Gastrocnemius medialis (tissue), 4 donors: ENCODE measurements around the gene TNFAIP3.

Source experiments
- POLR2A ChIP-seq, 2 donors: fragments of 450-650 bp; IDR thresholded peaks; one replicate each; pipeline ENCODE4 v1.6.1; 2017; ENCODE audit warnings: antibody characterized with exemption in 2 of 2, mild to moderate bottlenecking in 2 of 2, moderate library complexity in 2 of 2
- TF ChIP-seq, protein P1 (sequence below), 5 experiments: fragments of 450-650 bp in 3 of 5; fragments of 200-600 bp in 2 of 5; sonication (generic) in 2 of 5; IDR thresholded peaks in 4 of 5; conservative IDR thresholded peaks in 1 of 5; 1 replicate in 4 of 5; 2 replicates in 1 of 5; pipeline ENCODE4 v1.5.1; 2016 to 2019; ENCODE audit warnings: antibody characterized with exemption in 5 of 5, mild to moderate bottlenecking in 3 of 5, moderate library complexity in 3 of 5

DNA sequence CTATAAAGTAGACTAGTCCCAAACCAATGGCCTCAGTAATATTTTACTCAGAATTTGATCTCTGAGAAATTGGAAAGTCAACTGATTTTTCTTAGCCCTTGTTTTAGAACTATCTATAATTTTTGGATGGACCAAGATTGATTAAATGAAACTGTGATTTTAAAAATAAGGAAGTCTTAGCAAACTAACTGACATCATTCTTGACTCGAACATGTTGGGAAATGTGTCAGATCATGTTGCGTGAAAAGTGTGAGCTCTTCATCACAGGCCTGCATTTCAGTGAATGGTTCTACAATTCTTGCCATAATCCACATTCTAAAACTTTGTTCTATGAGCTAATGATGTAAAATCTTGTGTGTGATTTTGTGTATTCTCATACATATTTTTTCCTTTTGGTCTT lies 11.0 kb downstream of the TNFAIP3 start:
- TF ChIP-seq, protein P1, sequence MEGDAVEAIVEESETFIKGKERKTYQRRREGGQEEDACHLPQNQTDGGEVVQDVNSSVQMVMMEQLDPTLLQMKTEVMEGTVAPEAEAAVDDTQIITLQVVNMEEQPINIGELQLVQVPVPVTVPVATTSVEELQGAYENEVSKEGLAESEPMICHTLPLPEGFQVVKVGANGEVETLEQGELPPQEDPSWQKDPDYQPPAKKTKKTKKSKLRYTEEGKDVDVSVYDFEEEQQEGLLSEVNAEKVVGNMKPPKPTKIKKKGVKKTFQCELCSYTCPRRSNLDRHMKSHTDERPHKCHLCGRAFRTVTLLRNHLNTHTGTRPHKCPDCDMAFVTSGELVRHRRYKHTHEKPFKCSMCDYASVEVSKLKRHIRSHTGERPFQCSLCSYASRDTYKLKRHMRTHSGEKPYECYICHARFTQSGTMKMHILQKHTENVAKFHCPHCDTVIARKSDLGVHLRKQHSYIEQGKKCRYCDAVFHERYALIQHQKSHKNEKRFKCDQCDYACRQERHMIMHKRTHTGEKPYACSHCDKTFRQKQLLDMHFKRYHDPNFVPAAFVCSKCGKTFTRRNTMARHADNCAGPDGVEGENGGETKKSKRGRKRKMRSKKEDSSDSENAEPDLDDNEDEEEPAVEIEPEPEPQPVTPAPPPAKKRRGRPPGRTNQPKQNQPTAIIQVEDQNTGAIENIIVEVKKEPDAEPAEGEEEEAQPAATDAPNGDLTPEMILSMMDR (IDR thresholded peaks at IDR 0.05 in 4 of 5, conservative IDR thresholded peaks at IDR 0.05 in 1 of 5) = no peak
- TF ChIP-seq POLR2A (IDR thresholded peaks at IDR 0.05) = no peak
